ENCODE data around the gene C1orf52.

Gene C1orf52

GRCh38 chr1:85278853-85279314 is 19.4 kb upstream of the C1orf52 start:
- TF ChIP-seq CTCF (conservative IDR thresholded peaks at IDR 0.05; ENCODE audit: low read depth, low read length) = no peak
- H3K4me3 ChIP-seq (ENCODE audit: low read depth, low read length) = peak overlapping the region; percentile 43
- peak; percentile 95 for DNase-seq (ENCODE audit: low read depth)

- no peak overlapping the region for H3K4me3 ChIP-seq (ENCODE audit: low read depth, low read length)
- no peak for DNase-seq (ENCODE audit: low read depth)
- no peak for TF ChIP-seq CTCF (conservative IDR thresholded peaks at IDR 0.05; ENCODE audit: low read depth, low read length)
Observed at GRCh38 chr1:85277802-85278201, 18.3 kb upstream of the C1orf52 start.

GRCh38 chr1:85276978-85277639 is 17.6 kb upstream of the C1orf52 start:
- peak overlapping the region; percentile 89 for H3K4me3 ChIP-seq (ENCODE audit: low read depth, low read length)
- DNase-seq (ENCODE audit: low read depth) = no peak
- TF ChIP-seq CTCF (conservative IDR thresholded peaks at IDR 0.05; ENCODE audit: low read depth, low read length) = no peak

GRCh38 chr1:85276215-85276977 is 16.9 kb upstream of the C1orf52 start, which contains the start of gene BCL10:
Gene BCL10 (minus strand): TSS chr1:85276632. CDS start chr1:85276352, 280 bp downstream.
- no peak for TF ChIP-seq CTCF (conservative IDR thresholded peaks at IDR 0.05; ENCODE audit: low read depth, low read length)
- peak within 1 kb of the TSS; percentile 89 for H3K4me3 ChIP-seq (ENCODE audit: low read depth, low read length)
- DNase-seq (ENCODE audit: low read depth) = peak; percentile 98

GRCh38 chr1:85275701-85276214 is 16.3 kb upstream of the C1orf52 start:
- DNase-seq (ENCODE audit: low read depth) = peak; percentile 31
- no peak for TF ChIP-seq CTCF (conservative IDR thresholded peaks at IDR 0.05; ENCODE audit: low read depth, low read length)
- H3K4me3 ChIP-seq (ENCODE audit: low read depth, low read length) = peak overlapping the region; percentile 89

GRCh38 chr1:85274969-85275453 is 15.5 kb upstream of the C1orf52 start:
- TF ChIP-seq CTCF (conservative IDR thresholded peaks at IDR 0.05; ENCODE audit: low read depth, low read length) = no peak
- peak overlapping the region; percentile 89 for H3K4me3 ChIP-seq (ENCODE audit: low read depth, low read length)
- DNase-seq (ENCODE audit: low read depth) = peak; percentile 78

Measured in choroid plexus epithelial cell (primary cell).